ENCODE measurements around the gene TTN. TPM values are rescaled to one million over a fixed set of nuclear protein-coding genes. Genes with fewer than 3 reads are reported as not detected.

The TTN gene
- total and polyA plus RNA-seq, 2 of the 8 experiments (the other 6 are each of a cell fraction or from before 2014, with no cell fraction given): 0.30 to 9.7 TPM

DNA sequence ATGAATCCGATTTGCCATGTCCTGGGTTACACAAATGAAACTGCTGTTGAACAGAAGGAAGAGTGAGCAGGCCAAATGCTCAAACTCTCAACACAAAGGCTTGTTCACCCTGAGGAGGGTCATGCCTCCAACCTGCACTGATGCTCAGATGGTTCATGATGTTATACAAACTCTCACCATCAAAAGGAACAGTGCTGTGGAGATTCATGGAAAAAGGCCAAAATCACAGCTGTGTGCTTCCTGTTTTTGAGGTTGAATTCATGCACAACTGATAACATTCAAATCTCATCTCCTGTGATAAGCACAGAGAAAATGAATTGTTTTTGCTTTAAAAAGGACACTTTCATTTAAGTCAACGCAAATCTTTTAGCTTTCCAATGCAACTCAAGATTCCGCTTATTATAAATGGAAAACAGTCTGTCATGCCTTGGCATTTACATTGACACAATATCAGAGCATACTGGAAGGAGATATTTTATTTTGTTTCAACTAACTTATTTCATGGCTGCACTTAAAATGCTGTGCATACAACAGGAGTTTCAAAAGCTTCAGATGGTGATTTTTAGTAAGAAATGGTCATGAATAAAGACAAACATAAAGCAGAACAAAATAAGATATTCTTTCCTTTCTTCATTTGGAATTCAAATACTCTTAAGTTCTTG is 22.2 kb upstream of the TTN start (continued):
- TF ChIP-seq SAP30 (IDR thresholded peaks at IDR 0.05; ENCODE audit: insufficient read depth, insufficient replicate concordance, low read length) (no peak), EZH2 (IDR thresholded peaks at IDR 0.05; ENCODE audit: low read depth, low read length, severe bottlenecking) (no peak), RNF2 (IDR thresholded peaks at IDR 0.05; ENCODE audit: borderline replicate concordance, low read depth, low read length, missing control alignments, poor library complexity, severe bottlenecking) (no peak), SP4 (IDR thresholded peaks at IDR 0.05; ENCODE audit: low read length) (no peak)

Measured in H1 (cell line).